ENCODE results near the gene LRFN4. TPM values are rescaled to one million over a fixed set of nuclear protein-coding genes. Genes with fewer than 3 reads are reported as not detected.
"Not testable (repeated sequence)": the region's sequence is repeated elsewhere in the genome, so short reads cannot be mapped to it uniquely, and the experiment has no call there.

LRFN4 gene
- total RNA-seq, 4 donors from 2014 or later: 1.5 to 17.0 (median 5.4) TPM

- H3K27me3 ChIP-seq: no peaks in the 10 kb centered on the region
- TF ChIP-seq CTCF (IDR thresholded peaks at IDR 0.05) (no peak), POLR2A (IDR thresholded peaks at IDR 0.05) (no peak)
- no peak overlapping the region for H3K4me3 ChIP-seq
- DNase-seq: no peak
- intact Hi-C loops (cut with DNase I; ENCODE audit: low total_unique reads): no loop called here
- H3K4me1 ChIP-seq: no peaks in the 10 kb centered on the region
- no peaks in the 10 kb centered on the region for H3K36me3 ChIP-seq
- H3K27ac ChIP-seq: no peak overlapping the region
- no peaks in the 10 kb centered on the region for H3K9me3 ChIP-seq
Measured at GRCh38 chr11:66818231-66818955, 38.5 kb upstream of the LRFN4 start.

- H3K9me3 ChIP-seq: no peaks in the 10 kb centered on the region
- intact Hi-C loops (cut with DNase I; ENCODE audit: low total_unique reads): no loop called here
Measured at GRCh38 chr11:66820381-66820780, 36.5 kb upstream of the LRFN4 start.

GRCh38 chr11:66820901-66821300 lies 36.0 kb upstream of the LRFN4 start:
- Histone ChIP-seq H3K27ac (no peak overlapping the region), H3K27me3 (no peaks in the 10 kb centered on the region), H3K36me3 (no peaks in the 10 kb centered on the region), H3K9me3 (no peaks in the 10 kb centered on the region), H3K4me3 (no peak overlapping the region), H3K4me1 (no peaks in the 10 kb centered on the region)
- TF ChIP-seq CTCF (IDR thresholded peaks at IDR 0.05) (no peak), POLR2A (IDR thresholded peaks at IDR 0.05) (no peak)
- no peak for DNase-seq
- intact Hi-C loops (cut with DNase I; ENCODE audit: low total_unique reads): no loop called here

More at GRCh38 chr11:66820381-66820780, 36.5 kb upstream of the LRFN4 start:
- Histone ChIP-seq H3K4me3 (no peak overlapping the region), H3K36me3 (no peaks in the 10 kb centered on the region), H3K4me1 (no peaks in the 10 kb centered on the region), H3K27ac (no peak overlapping the region), H3K27me3 (no peaks in the 10 kb centered on the region)
- TF ChIP-seq POLR2A (IDR thresholded peaks at IDR 0.05): no peak
- TF ChIP-seq CTCF (IDR thresholded peaks at IDR 0.05): no peak
- no peak for DNase-seq

- Histone ChIP-seq H3K4me3 (no peak overlapping the region), H3K9me3 (no peaks in the 10 kb centered on the region), H3K4me1 (no peaks in the 10 kb centered on the region), H3K27ac (no peak overlapping the region), H3K27me3 (no peaks in the 10 kb centered on the region), H3K36me3 (no peaks in the 10 kb centered on the region)
- DNase-seq: no peak
- TF ChIP-seq CTCF (IDR thresholded peaks at IDR 0.05): no peak
- no peak for TF ChIP-seq POLR2A (IDR thresholded peaks at IDR 0.05)
- intact Hi-C loops (cut with DNase I; ENCODE audit: low total_unique reads): no loop called here
Measured at GRCh38 chr11:66823700-66824099, 33.2 kb upstream of the LRFN4 start.

- H3K27ac ChIP-seq; H3K9me3 ChIP-seq; H3K27me3 ChIP-seq; H3K4me3 ChIP-seq; H3K36me3 ChIP-seq; H3K4me1 ChIP-seq; intact Hi-C loops (cut with DNase I; ENCODE audit: low total_unique reads); DNase-seq: not testable (repeated sequence)
Measured at GRCh38 chr11:66824573-66824972, 32.3 kb upstream of the LRFN4 start.

GRCh38 chr11:66834539-66834845 lies 22.4 kb upstream of the LRFN4 start:
- intact Hi-C loops (cut with DNase I; ENCODE audit: low total_unique reads): no loop called here
- H3K4me3 ChIP-seq: no peak overlapping the region
- H3K9me3 ChIP-seq: no peaks in the 10 kb centered on the region
- no peaks in the 10 kb centered on the region for H3K27me3 ChIP-seq
- no peak overlapping the region for H3K27ac ChIP-seq
- TF ChIP-seq CTCF (IDR thresholded peaks at IDR 0.05): no peak
- TF ChIP-seq POLR2A (IDR thresholded peaks at IDR 0.05): no peak
- no peaks in the 10 kb centered on the region for H3K36me3 ChIP-seq
- no peak for DNase-seq
- no peaks in the 10 kb centered on the region for H3K4me1 ChIP-seq

All from uterus (tissue), 4 donors.